Epithelial cell of proximal tubule (primary cell): Measurements from ENCODE around the gene TRPM8. TPM values are rescaled to one million over a fixed set of nuclear protein-coding genes. Genes with fewer than 3 reads are reported as not detected.

Source experiments
- DNase-seq: peaks from one replicate; pipeline ENCODE4 v3.0.0-alpha.2; 2011; ENCODE audit warnings: low read depth
- H3K4me3 ChIP-seq: 2 replicates; pipeline ENCODE4 v1.5.1; 2011; ENCODE audit warnings: low read depth, mild to moderate bottlenecking, low read length
- total RNA-seq: library from RNA; depleted of rRNA; stranded (reverse); fragments of >200 nt; gene quantifications from 2 replicates; pipeline ENCODE4 v1.2.3, GENCODE V29; 2015
- TF ChIP-seq, protein P1 (sequence below): conservative IDR thresholded peaks from 2 replicates; pipeline ENCODE4 v1.5.1; 2012; ENCODE audit warnings: low read depth, mild to moderate bottlenecking, low read length

TRPM8 gene
- total RNA-seq, 1 donor from 2014 or later, result 4.1 TPM

DNA sequence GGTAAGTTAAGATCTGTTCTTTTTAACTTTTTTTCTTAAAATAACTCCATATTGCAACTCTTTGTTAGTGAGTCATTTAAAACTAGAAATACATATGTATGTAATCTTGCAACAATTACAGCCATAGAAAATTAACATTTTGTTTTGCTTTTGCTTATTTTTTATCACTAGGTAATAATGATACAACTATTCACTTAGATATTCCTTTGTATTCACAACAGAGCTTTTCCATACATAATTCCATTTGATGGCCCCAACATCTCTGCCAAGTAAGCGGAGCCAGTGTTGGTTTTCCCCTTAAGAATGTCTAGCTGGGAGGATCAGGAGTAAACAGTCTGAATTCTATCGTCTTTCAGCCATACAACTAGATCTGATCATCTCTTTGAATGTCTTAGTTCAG is 149.4 kb downstream of the TRPM8 start:
- TF ChIP-seq, protein P1, sequence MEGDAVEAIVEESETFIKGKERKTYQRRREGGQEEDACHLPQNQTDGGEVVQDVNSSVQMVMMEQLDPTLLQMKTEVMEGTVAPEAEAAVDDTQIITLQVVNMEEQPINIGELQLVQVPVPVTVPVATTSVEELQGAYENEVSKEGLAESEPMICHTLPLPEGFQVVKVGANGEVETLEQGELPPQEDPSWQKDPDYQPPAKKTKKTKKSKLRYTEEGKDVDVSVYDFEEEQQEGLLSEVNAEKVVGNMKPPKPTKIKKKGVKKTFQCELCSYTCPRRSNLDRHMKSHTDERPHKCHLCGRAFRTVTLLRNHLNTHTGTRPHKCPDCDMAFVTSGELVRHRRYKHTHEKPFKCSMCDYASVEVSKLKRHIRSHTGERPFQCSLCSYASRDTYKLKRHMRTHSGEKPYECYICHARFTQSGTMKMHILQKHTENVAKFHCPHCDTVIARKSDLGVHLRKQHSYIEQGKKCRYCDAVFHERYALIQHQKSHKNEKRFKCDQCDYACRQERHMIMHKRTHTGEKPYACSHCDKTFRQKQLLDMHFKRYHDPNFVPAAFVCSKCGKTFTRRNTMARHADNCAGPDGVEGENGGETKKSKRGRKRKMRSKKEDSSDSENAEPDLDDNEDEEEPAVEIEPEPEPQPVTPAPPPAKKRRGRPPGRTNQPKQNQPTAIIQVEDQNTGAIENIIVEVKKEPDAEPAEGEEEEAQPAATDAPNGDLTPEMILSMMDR, result no peak
- no peak overlapping the region for H3K4me3 ChIP-seq
- DNase-seq, result no peak

Other genes with a start within 250 kb of the TRPM8 start
- gene UGT1A9, start 245.5 kb upstream of the TRPM8 start, total RNA-seq, result not detected in 2 replicates
- 0.14 TPM in 1 of 2 replicates, not detected in the other for gene UGT1A7, start 235.5 kb upstream of the TRPM8 start, total RNA-seq
- 0.52 and 5.1 TPM in 2 replicates for gene UGT1A6, start 224.5 kb upstream of the TRPM8 start, total RNA-seq
- gene UGT1A5, start 204.5 kb upstream of the TRPM8 start, total RNA-seq, result not detected in 2 replicates
- 0.07 TPM in 1 of 2 replicates, not detected in the other for gene UGT1A4, start 198.6 kb upstream of the TRPM8 start, total RNA-seq
- gene UGT1A3, start 188.3 kb upstream of the TRPM8 start, total RNA-seq, result not detected in 2 replicates
- gene UGT1A1, start 157.1 kb upstream of the TRPM8 start, total RNA-seq, result not detected in 2 replicates
- gene MROH2A, start 139.0 kb upstream of the TRPM8 start, total RNA-seq, result not detected in 2 replicates
- 56.9 and 64.9 TPM in 2 replicates for gene HJURP, start 62.8 kb upstream of the TRPM8 start, total RNA-seq
- not detected in 2 replicates for gene SPP2, start 133.3 kb downstream of the TRPM8 start, total RNA-seq